Ishikawa (cell line): Measurements from ENCODE around the gene FYB2.

Experiments
- CEBPB ChIP-seq: IDR thresholded peaks from 2 replicates; pipeline ENCODE4 v1.6.1; 2012
- CREB1 ChIP-seq: IDR thresholded peaks from 2 replicates; pipeline ENCODE4 v1.6.1; 2012; ENCODE audit warnings: low read depth
- EP300 ChIP-seq: IDR thresholded peaks from 2 replicates; pipeline ENCODE4 v1.6.1; 2012; ENCODE audit warnings: borderline replicate concordance
- FOXM1 ChIP-seq: IDR thresholded peaks from 2 replicates; pipeline ENCODE4 v1.6.1; 2012; ENCODE audit warnings: low read depth, borderline replicate concordance
- RAD21 ChIP-seq: IDR thresholded peaks from 2 replicates; pipeline ENCODE4 v1.6.1; 2012; ENCODE audit warnings: low read depth
- TAF1 ChIP-seq: IDR thresholded peaks from 2 replicates; pipeline ENCODE4 v1.6.1; 2012; ENCODE audit warnings: low read depth, mild to moderate bottlenecking
- TCF12 ChIP-seq: IDR thresholded peaks from 2 replicates; pipeline ENCODE4 v1.6.1; 2012; ENCODE audit warnings: low read depth
- YY1 ChIP-seq: IDR thresholded peaks from 2 replicates; pipeline ENCODE4 v1.6.1; 2012; ENCODE audit warnings: low read depth
- ZBTB7A ChIP-seq: IDR thresholded peaks from 2 replicates; pipeline ENCODE4 v1.6.1; 2012; ENCODE audit warnings: low read depth
- TF ChIP-seq, protein P1 (sequence below): IDR thresholded peaks from 2 replicates; pipeline ENCODE4 v1.6.1; 2012
- TF ChIP-seq, protein P2 (sequence below): IDR thresholded peaks from 2 replicates; pipeline ENCODE4 v1.6.1; 2012
- TF ChIP-seq, protein P3 (sequence below): IDR thresholded peaks from 2 replicates; pipeline ENCODE4 v1.6.1; 2012; ENCODE audit warnings: low read depth, mild to moderate bottlenecking

DNA sequence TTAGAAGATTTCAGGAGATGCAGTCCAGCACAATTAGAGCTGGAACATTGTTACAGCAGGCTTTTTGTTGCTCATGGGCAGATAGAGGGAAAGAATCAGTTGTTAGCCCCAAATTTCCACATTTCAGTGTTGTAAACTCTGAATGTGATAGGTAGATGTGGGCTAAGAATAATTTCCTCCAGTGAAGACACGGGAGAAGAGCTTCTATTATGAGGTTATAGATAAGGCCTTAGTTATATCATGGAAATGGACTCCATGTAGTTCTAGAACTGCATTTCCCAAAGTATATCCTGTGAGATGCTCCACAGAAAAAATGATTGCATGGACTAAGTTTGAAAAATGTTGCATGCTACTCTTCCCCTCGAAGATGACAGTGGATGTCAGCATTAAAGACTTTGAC lies 109.2 kb downstream of the FYB2 start:
- TF ChIP-seq YY1, result no peak
- TF ChIP-seq, protein P1, sequence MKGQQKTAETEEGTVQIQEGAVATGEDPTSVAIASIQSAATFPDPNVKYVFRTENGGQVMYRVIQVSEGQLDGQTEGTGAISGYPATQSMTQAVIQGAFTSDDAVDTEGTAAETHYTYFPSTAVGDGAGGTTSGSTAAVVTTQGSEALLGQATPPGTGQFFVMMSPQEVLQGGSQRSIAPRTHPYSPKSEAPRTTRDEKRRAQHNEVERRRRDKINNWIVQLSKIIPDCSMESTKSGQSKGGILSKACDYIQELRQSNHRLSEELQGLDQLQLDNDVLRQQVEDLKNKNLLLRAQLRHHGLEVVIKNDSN, result no peak
- TF ChIP-seq ZBTB7A, result no peak
- TF ChIP-seq TAF1, result no peak
- TF ChIP-seq CEBPB, result no peak
- TF ChIP-seq, protein P2, sequence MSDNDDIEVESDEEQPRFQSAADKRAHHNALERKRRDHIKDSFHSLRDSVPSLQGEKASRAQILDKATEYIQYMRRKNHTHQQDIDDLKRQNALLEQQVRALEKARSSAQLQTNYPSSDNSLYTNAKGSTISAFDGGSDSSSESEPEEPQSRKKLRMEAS, result no peak
- TF ChIP-seq, protein P3, sequence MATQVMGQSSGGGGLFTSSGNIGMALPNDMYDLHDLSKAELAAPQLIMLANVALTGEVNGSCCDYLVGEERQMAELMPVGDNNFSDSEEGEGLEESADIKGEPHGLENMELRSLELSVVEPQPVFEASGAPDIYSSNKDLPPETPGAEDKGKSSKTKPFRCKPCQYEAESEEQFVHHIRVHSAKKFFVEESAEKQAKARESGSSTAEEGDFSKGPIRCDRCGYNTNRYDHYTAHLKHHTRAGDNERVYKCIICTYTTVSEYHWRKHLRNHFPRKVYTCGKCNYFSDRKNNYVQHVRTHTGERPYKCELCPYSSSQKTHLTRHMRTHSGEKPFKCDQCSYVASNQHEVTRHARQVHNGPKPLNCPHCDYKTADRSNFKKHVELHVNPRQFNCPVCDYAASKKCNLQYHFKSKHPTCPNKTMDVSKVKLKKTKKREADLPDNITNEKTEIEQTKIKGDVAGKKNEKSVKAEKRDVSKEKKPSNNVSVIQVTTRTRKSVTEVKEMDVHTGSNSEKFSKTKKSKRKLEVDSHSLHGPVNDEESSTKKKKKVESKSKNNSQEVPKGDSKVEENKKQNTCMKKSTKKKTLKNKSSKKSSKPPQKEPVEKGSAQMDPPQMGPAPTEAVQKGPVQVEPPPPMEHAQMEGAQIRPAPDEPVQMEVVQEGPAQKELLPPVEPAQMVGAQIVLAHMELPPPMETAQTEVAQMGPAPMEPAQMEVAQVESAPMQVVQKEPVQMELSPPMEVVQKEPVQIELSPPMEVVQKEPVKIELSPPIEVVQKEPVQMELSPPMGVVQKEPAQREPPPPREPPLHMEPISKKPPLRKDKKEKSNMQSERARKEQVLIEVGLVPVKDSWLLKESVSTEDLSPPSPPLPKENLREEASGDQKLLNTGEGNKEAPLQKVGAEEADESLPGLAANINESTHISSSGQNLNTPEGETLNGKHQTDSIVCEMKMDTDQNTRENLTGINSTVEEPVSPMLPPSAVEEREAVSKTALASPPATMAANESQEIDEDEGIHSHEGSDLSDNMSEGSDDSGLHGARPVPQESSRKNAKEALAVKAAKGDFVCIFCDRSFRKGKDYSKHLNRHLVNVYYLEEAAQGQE, result no peak
- no peak for TF ChIP-seq FOXM1
- TF ChIP-seq EP300, result no peak
- TF ChIP-seq RAD21, result no peak
- TF ChIP-seq TCF12, result no peak
- TF ChIP-seq CREB1, result no peak
